SKM-1 treated with dmso at 0.1 percent for 144 hours (cell line): ENCODE data around the gene MSH3.
"Not testable (repeated sequence)": the region's sequence is repeated elsewhere in the genome, so short reads cannot be mapped to it uniquely, and the experiment has no call there.

Experiments used
- DNase-seq: peaks from one replicate; lab custom pipeline; 2025; ENCODE audit not compliant: unreplicated experiment; lab: John Stamatoyannopoulos, UW

Gene MSH3

GRCh38 chr5:80884929-80885328, 230.5 kb downstream of the MSH3 start:
- no peak for DNase-seq

DNA sequence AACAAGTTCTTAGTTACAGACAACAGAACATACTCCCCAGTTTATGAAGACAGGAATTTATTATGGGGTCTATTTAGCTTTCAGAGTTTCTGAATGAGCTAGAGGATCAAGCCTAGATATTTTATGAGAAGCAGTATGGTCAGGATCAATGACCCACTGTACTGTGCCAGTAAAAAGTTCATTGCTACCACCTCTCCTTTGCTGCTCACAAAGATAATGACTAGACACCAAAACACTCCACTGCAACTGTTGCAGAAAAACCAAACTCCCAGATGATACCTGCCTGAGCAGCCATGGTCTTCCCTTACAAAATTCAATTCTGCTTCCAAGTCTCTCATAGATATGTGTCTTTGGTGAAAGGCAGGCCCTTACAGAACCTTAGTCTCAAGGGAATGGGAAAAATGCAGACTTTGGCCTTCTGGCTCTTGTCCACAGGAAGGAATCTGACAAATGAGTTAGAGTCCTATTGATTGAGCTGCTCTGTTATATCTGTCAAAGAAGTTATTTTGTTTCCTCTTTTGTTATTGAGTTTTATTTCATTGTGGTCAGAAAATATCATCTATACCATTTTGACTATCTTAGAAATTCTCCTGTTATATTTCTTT, 231.0 kb downstream of the MSH3 start:
- no peak for DNase-seq

GRCh38 chr5:80894083-80894482, 239.6 kb downstream of the MSH3 start:
- DNase-seq, result no peak

GRCh38 chr5:80895523-80895922, 241.1 kb downstream of the MSH3 start:
- no peak for DNase-seq

- DNase-seq, result not testable (repeated sequence)
Observed at GRCh38 chr5:80902624-80903023, 248.2 kb downstream of the MSH3 start.

- DNase-seq, result peak; percentile 64
Observed at GRCh38 chr5:80904533-80905187, 250.2 kb downstream of the MSH3 start.

GRCh38 chr5:80905405-80905804, 251.0 kb downstream of the MSH3 start:
- DNase-seq, result peak; percentile 13

DNA sequence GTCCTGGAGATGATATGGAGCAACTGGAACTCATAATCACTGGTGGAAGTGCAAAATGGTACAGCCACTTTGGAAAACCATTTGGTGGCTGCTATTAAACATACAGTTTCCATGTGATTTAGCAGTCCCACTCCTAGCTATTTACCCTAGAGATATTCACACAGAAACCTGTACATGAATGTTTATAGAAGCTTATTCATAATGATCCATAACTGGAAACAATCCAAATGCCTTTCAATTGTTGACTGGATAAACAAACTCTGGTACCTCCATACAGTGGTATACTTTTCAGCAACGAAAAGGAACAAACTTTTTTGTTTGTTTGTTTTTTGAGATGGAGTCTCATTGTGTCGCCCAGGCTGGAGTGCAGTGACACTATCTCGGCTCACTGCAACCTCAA, 258.0 kb downstream of the MSH3 start:
- DNase-seq, result no peak

DNA sequence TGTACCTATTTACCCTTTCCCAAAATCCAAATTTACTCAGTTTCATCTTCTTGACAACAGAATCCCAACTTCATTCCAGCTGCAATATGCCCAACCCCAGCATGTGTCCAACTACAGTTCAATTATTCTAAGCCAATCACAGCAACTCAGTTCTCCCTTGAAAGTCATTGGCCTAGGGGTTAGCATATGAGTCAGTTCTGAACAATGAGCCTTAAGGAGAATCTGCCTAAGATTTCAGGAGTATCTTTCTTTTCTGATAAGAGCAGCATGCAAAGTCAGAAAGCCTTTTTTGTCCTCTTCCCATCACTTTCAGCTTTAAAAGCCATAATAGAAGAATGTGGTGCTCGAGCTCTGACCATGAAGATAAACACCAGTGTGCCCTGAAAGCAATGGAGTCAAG, 261.3 kb downstream of the MSH3 start:
- no peak for DNase-seq

- no peak for DNase-seq
Observed at GRCh38 chr5:80916676-80917075, 262.2 kb downstream of the MSH3 start.

DNA sequence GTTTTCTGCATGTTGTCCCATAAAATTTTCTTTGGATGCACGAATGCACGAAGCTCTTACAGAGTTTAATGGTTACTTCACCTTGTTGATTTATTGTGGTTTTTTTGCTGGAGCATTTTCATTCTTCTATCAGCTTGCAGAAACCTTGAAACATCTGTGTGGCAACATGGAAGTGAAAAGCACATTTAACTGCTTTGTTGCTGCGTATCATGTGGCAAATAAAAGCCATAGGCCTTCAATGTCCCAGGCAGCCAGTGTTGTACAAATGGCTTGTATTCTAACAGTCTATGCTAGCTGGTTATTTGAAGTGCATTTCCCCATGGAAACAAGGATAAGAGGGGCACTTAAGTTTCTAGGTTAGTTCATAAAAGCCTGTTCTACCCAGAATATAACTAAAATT, 263.2 kb downstream of the MSH3 start:
- no peak for DNase-seq

- no peak for DNase-seq
Observed at GRCh38 chr5:80919678-80920196, 265.3 kb downstream of the MSH3 start.

- DNase-seq, result no peak
Observed at GRCh38 chr5:80920333-80920732, 265.9 kb downstream of the MSH3 start.

- no peak for DNase-seq
Observed at GRCh38 chr5:80921026-80921425, 266.6 kb downstream of the MSH3 start.

GRCh38 chr5:80925931-80926330, 271.5 kb downstream of the MSH3 start:
- peak; percentile 45 for DNase-seq
